ENCODE measurements around the gene MCHR2.

DNA sequence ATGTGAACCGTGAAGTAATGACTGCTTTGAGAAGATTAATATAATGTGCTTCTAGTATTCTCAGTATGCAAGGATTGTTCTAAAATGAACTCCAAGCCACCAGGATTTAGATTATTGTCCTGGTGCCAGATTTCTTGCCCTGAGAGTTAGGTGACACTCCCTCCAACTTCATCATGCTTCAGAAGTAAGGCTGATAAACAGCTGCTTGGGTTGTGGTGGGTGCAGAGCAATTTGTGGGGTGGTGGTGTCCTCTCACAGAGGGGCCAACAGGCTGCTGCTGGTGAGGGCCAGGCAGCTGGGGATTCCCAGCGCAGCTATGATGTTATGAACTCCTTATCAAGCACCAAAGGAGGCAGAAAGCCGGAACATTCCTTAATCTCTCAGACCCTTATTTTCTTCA, 114.6 kb downstream of the MCHR2 start:
- TF ChIP-seq, protein P1, sequence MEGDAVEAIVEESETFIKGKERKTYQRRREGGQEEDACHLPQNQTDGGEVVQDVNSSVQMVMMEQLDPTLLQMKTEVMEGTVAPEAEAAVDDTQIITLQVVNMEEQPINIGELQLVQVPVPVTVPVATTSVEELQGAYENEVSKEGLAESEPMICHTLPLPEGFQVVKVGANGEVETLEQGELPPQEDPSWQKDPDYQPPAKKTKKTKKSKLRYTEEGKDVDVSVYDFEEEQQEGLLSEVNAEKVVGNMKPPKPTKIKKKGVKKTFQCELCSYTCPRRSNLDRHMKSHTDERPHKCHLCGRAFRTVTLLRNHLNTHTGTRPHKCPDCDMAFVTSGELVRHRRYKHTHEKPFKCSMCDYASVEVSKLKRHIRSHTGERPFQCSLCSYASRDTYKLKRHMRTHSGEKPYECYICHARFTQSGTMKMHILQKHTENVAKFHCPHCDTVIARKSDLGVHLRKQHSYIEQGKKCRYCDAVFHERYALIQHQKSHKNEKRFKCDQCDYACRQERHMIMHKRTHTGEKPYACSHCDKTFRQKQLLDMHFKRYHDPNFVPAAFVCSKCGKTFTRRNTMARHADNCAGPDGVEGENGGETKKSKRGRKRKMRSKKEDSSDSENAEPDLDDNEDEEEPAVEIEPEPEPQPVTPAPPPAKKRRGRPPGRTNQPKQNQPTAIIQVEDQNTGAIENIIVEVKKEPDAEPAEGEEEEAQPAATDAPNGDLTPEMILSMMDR (optimal IDR thresholded peaks at IDR 0.05 in 1 of 3, IDR thresholded peaks at IDR 0.05 in 1 of 3, conservative IDR thresholded peaks at IDR 0.05 in 1 of 3; ENCODE audit: extremely low read depth in 1 of 3, insufficient read depth in 2 of 3, low read length in 3 of 3), result no peak
- TF ChIP-seq EZH2 (IDR thresholded peaks at IDR 0.05; ENCODE audit: low read length), result no peak

All from keratinocyte (primary cell).